ENCODE data around the gene CHST1.
A peak's percentile ranks its signal among the peaks of the same experiment; 100 is the strongest.

Gene CHST1

DNA sequence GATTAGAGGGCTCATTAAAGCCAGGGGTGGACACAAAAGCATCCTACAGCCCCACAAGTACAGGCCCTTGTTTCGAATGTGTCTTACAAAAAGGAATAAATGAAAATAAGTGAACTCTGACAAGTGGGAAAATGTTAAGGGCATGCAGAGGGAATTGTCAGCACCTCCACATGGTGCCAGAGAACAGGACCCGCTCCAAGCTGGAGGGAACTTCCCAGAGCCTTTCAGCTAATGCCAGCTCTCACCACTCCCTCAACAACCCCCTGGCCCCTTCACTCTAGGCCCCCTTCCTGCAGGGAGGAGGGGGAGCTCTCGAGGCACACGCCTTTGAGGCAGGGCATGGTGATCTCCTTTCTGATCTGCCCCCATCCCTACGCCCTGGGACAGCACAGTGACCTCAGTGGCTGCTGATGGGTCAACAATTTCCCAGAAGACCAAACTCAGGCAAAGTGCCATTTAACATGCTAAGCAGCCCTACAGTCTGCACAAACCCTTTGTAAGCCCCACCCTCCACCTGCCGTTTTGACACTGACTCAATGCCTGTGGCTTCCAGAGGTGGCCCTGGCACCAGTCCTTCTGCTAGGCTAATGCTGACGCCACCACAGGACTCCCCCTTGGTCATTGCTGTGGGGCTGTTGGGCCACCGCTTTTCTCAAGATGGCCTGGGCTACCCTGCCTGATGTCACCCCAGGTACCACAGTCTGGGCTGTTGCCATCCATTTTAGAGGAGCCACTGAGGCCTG lies 12.5 kb upstream of the CHST1 start:
- peaks cover 0 to 13% (median 0%) of the 10 kb centered on the region in 3 experiments for H3K27me3 ChIP-seq (ENCODE audit: control insufficient read depth in 3 of 3, insufficient read depth in 3 of 3, low read depth in 1 of 3, low read length in 3 of 3)
- DNase-seq (ENCODE audit: low spot score), result no peak
- no peak overlapping the region for H3K9ac ChIP-seq (ENCODE audit: low read depth, low read length, poor library complexity)
- peak overlapping the region; percentile 66 for H2AK5ac ChIP-seq (ENCODE audit: low read depth, low read length)
- no peak overlapping the region for H3K4me2 ChIP-seq (ENCODE audit: insufficient read depth, low read length, poor library complexity, severe bottlenecking)
- H2BK120ac ChIP-seq (ENCODE audit: low read depth, low read length), result peak overlapping the region; percentile 36
- H3K9me3 ChIP-seq (replicated peaks in 1 of 2; ENCODE audit: control insufficient read depth in 2 of 2, insufficient read depth in 1 of 2, low read depth in 1 of 2, low read length in 2 of 2), result no peaks in the 10 kb centered on the region
- H2BK15ac ChIP-seq (ENCODE audit: low read length), result peak overlapping the region; percentile 19
- H3K4ac ChIP-seq (ENCODE audit: low read length), result no peak overlapping the region
- peak overlapping the region; percentile 52 for H3K23ac ChIP-seq (ENCODE audit: low read depth, low read length, poor library complexity)
- H2BK12ac ChIP-seq (ENCODE audit: low read length), result peak overlapping the region; percentile 75
- H3K14ac ChIP-seq (ENCODE audit: low read length), result peak overlapping the region; percentile 39
- no peak overlapping the region for H4K8ac ChIP-seq (ENCODE audit: low read depth, low read length)
- H2BK5ac ChIP-seq (ENCODE audit: low read length), result peak overlapping the region; percentile 56
- H3K4me1 ChIP-seq (ENCODE audit: control insufficient read depth in 2 of 2, insufficient read depth in 1 of 2, low read depth in 1 of 2, low read length in 2 of 2), result peaks cover 0 to 11% of the 10 kb centered on the region in 2 donors
- no peak overlapping the region for H3K4me3 ChIP-seq (ENCODE audit: low read length in 2 of 2)
- no peak overlapping the region for H3K27ac ChIP-seq (replicated peaks; ENCODE audit: low read length)
- no peaks in the 10 kb centered on the region for H3K36me3 ChIP-seq (replicated peaks in 1 of 2; ENCODE audit: control insufficient read depth in 2 of 2, insufficient read depth in 2 of 2, low read length in 2 of 2)
- no CpG with 5 or more reads among the region's 8 CpGs for WGBS, 2 donors (ENCODE audit: extremely low coverage in 2 of 2, insufficient read length in 2 of 2, insufficient replicate concordance in 1 of 2)
- H2AFZ ChIP-seq (ENCODE audit: low read length), result no peak overlapping the region
- peak overlapping the region; percentile 40 for H3K18ac ChIP-seq (ENCODE audit: low read length)
- no peak overlapping the region for H4K91ac ChIP-seq (ENCODE audit: low read depth, low read length, poor library complexity)
- no peaks in the 10 kb centered on the region for H3K79me1 ChIP-seq (ENCODE audit: low read depth, low read length)

DNA sequence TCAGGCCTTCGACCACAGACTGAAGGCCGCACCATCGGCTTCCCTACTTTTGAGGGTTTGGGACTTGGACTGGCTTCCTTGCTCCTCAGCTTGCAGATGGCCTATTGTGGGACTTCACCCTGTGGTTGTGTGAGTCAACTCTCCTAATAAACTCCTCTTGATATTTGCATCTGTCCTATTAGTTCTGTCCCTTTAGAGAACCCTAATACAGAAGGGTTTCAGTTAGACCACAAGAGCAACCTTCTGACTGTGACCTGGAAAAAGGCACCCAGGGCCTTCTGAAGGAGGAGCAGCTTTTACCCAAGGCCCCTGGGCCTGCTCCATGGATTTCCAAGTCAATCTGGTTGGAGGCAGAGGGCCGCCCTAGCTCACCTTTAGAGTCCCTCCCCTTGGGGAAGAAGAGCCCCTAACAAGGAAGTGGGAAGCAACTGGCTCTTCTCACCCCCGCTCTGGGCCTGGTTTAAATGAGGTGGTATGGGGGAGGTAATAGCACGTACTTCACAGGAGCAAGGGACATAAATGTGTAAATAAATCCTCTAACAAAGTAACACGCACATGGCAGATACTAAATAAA lies 11.2 kb upstream of the CHST1 start:
- no peak overlapping the region for H3K9ac ChIP-seq (ENCODE audit: low read depth, low read length, poor library complexity)
- H2BK12ac ChIP-seq (ENCODE audit: low read length), result no peak overlapping the region
- no peak overlapping the region for H2AK5ac ChIP-seq (ENCODE audit: low read depth, low read length)
- H3K23ac ChIP-seq (ENCODE audit: low read depth, low read length, poor library complexity), result no peak overlapping the region
- WGBS, 2 donors (ENCODE audit: extremely low coverage in 2 of 2, insufficient read length in 2 of 2, insufficient replicate concordance in 1 of 2), result no CpG with 5 or more reads among the region's 7 CpGs
- no peak overlapping the region for H4K91ac ChIP-seq (ENCODE audit: low read depth, low read length, poor library complexity)
- H2BK120ac ChIP-seq (ENCODE audit: low read depth, low read length), result no peak overlapping the region
- no peak overlapping the region for H2BK15ac ChIP-seq (ENCODE audit: low read length)
- H4K8ac ChIP-seq (ENCODE audit: low read depth, low read length), result no peak overlapping the region
- peaks cover 0 to 11% of the 10 kb centered on the region in 2 donors for H3K4me1 ChIP-seq (ENCODE audit: control insufficient read depth in 2 of 2, insufficient read depth in 1 of 2, low read depth in 1 of 2, low read length in 2 of 2)
- H3K14ac ChIP-seq (ENCODE audit: low read length), result no peak overlapping the region
- H3K4ac ChIP-seq (ENCODE audit: low read length), result no peak overlapping the region
- H3K27me3 ChIP-seq (ENCODE audit: control insufficient read depth in 3 of 3, insufficient read depth in 3 of 3, low read depth in 1 of 3, low read length in 3 of 3), result peaks cover 0 to 11% (median 1%) of the 10 kb centered on the region in 3 experiments
- H3K9me3 ChIP-seq (replicated peaks in 1 of 2; ENCODE audit: control insufficient read depth in 2 of 2, insufficient read depth in 1 of 2, low read depth in 1 of 2, low read length in 2 of 2), result no peaks in the 10 kb centered on the region
- DNase-seq (ENCODE audit: low spot score), result no peak
- H3K18ac ChIP-seq (ENCODE audit: low read length), result no peak overlapping the region
- H2BK5ac ChIP-seq (ENCODE audit: low read length), result no peak overlapping the region
- no peak overlapping the region for H3K4me3 ChIP-seq (ENCODE audit: low read length in 2 of 2)
- no peaks in the 10 kb centered on the region for H3K36me3 ChIP-seq (replicated peaks in 1 of 2; ENCODE audit: control insufficient read depth in 2 of 2, insufficient read depth in 2 of 2, low read length in 2 of 2)
- H3K4me2 ChIP-seq (ENCODE audit: insufficient read depth, low read length, poor library complexity, severe bottlenecking), result no peak overlapping the region
- no peak overlapping the region for H2AFZ ChIP-seq (ENCODE audit: low read length)
- H3K79me1 ChIP-seq (ENCODE audit: low read depth, low read length), result no peaks in the 10 kb centered on the region
- no peak overlapping the region for H3K27ac ChIP-seq (replicated peaks; ENCODE audit: low read length)

DNA sequence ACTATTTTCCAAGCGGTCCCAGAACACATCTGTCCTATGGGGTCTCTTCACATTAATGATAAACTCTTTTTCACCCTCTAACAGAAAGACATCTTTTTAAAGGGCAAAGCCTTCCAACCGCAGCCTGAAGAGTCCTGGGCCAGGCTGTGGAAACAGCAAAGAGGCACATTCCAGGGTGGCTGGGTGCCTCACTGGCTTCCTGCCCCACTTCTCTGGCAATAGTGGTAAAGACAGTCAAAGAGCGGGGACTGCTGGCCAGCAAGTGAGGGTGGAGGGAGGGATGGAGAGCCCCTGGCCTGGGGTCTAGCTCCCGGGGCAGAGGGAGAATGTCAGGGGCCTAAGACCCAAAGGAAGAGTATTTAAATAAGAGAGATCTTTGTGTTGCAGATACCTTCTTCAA lies 10.2 kb upstream of the CHST1 start:
- DNase-seq (ENCODE audit: low spot score), result no peak
- no CpG with 5 or more reads among the region's 4 CpGs for WGBS, 2 donors (ENCODE audit: extremely low coverage in 2 of 2, insufficient read length in 2 of 2, insufficient replicate concordance in 1 of 2)
- Histone ChIP-seq H3K9me3 (replicated peaks in 1 of 2; ENCODE audit: control insufficient read depth in 2 of 2, insufficient read depth in 1 of 2, low read depth in 1 of 2, low read length in 2 of 2) (no peaks in the 10 kb centered on the region), H2BK12ac (ENCODE audit: low read length) (no peak overlapping the region), H3K79me1 (ENCODE audit: low read depth, low read length) (no peaks in the 10 kb centered on the region), H3K23ac (ENCODE audit: low read depth, low read length, poor library complexity) (no peak overlapping the region), H3K27me3 (ENCODE audit: control insufficient read depth in 3 of 3, insufficient read depth in 3 of 3, low read depth in 1 of 3, low read length in 3 of 3) (peaks cover 0 to 19% (median 1%) of the 10 kb centered on the region in 3 experiments), H3K4ac (ENCODE audit: low read length) (no peak overlapping the region), H2AFZ (ENCODE audit: low read length) (no peak overlapping the region), H3K27ac (replicated peaks; ENCODE audit: low read length) (no peak overlapping the region), H4K91ac (ENCODE audit: low read depth, low read length, poor library complexity) (no peak overlapping the region), H2AK5ac (ENCODE audit: low read depth, low read length) (no peak overlapping the region), H3K18ac (ENCODE audit: low read length) (no peak overlapping the region), H3K4me3 (ENCODE audit: low read length in 2 of 2) (no peak overlapping the region), H3K4me2 (ENCODE audit: insufficient read depth, low read length, poor library complexity, severe bottlenecking) (no peak overlapping the region), H3K4me1 (ENCODE audit: control insufficient read depth in 2 of 2, insufficient read depth in 1 of 2, low read depth in 1 of 2, low read length in 2 of 2) (peaks cover 0 to 11% of the 10 kb centered on the region in 2 donors), H2BK120ac (ENCODE audit: low read depth, low read length) (no peak overlapping the region), H4K8ac (ENCODE audit: low read depth, low read length) (no peak overlapping the region), H3K36me3 (replicated peaks in 1 of 2; ENCODE audit: control insufficient read depth in 2 of 2, insufficient read depth in 2 of 2, low read length in 2 of 2) (no peaks in the 10 kb centered on the region), H2BK15ac (ENCODE audit: low read length) (no peak overlapping the region), H3K14ac (ENCODE audit: low read length) (no peak overlapping the region), H3K9ac (ENCODE audit: low read depth, low read length, poor library complexity) (no peak overlapping the region), H2BK5ac (ENCODE audit: low read length) (peak overlapping the region; percentile 60)

DNA sequence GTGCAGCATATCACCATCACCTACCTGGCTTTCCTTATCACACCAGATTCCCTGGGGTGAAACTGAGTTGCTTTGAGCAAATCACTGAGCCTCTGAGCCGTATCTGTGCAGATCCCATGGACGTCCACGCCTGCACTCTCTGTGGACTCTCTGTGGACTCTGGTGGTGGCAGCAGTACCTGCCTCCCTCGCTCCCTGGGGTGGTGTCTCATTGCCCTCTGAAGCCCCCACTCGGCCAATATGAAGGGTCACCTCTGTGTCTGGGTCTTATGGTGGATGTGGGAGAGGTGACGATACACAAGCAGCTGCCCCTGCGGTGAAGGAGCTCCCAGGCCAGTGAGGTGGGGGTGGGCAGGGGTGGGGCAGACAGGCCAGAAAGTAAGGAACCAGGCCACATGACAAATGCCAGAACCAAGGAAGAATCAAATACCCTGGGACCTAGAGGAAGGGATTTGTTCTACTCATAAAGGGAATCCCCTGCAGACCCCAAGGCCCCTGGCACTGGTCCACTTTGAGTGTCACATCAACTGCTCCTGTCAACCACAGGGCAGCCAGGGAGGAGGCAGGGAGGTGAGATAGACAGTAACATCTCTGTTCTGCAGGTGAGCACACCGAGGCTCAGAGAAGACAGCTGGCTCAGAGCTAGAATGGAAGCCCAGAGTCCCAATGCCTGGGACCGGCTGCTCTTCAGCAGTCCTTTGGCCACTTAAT lies 9.2 kb upstream of the CHST1 start:
- H3K79me1 ChIP-seq (ENCODE audit: low read depth, low read length), result no peaks in the 10 kb centered on the region
- H3K4me1 ChIP-seq (ENCODE audit: control insufficient read depth in 2 of 2, insufficient read depth in 1 of 2, low read depth in 1 of 2, low read length in 2 of 2), result peaks cover 0 to 11% of the 10 kb centered on the region in 2 donors
- no CpG with 5 or more reads among the region's 9 CpGs for WGBS, 2 donors (ENCODE audit: extremely low coverage in 2 of 2, insufficient read length in 2 of 2, insufficient replicate concordance in 1 of 2)
- H4K91ac ChIP-seq (ENCODE audit: low read depth, low read length, poor library complexity), result no peak overlapping the region
- peak overlapping the region; percentile 65 for H2BK15ac ChIP-seq (ENCODE audit: low read length)
- H3K23ac ChIP-seq (ENCODE audit: low read depth, low read length, poor library complexity), result no peak overlapping the region
- H3K9ac ChIP-seq (ENCODE audit: low read depth, low read length, poor library complexity), result no peak overlapping the region
- H3K27me3 ChIP-seq (ENCODE audit: control insufficient read depth in 3 of 3, insufficient read depth in 3 of 3, low read depth in 1 of 3, low read length in 3 of 3), result peaks cover 0 to 24% (median 1%) of the 10 kb centered on the region in 3 experiments
- DNase-seq (ENCODE audit: low spot score), result no peak
- peak overlapping the region; percentile 60 for H2BK5ac ChIP-seq (ENCODE audit: low read length)
- H4K8ac ChIP-seq (ENCODE audit: low read depth, low read length), result no peak overlapping the region
- no peak overlapping the region for H2BK120ac ChIP-seq (ENCODE audit: low read depth, low read length)
- no peak overlapping the region for H3K4me3 ChIP-seq (ENCODE audit: low read length in 2 of 2)
- H2AK5ac ChIP-seq (ENCODE audit: low read depth, low read length), result peak overlapping the region; percentile 38
- no peak overlapping the region for H3K4me2 ChIP-seq (ENCODE audit: insufficient read depth, low read length, poor library complexity, severe bottlenecking)
- no peak overlapping the region for H3K14ac ChIP-seq (ENCODE audit: low read length)
- no peaks in the 10 kb centered on the region for H3K36me3 ChIP-seq (replicated peaks in 1 of 2; ENCODE audit: control insufficient read depth in 2 of 2, insufficient read depth in 2 of 2, low read length in 2 of 2)
- H3K9me3 ChIP-seq (replicated peaks in 1 of 2; ENCODE audit: control insufficient read depth in 2 of 2, insufficient read depth in 1 of 2, low read depth in 1 of 2, low read length in 2 of 2), result no peaks in the 10 kb centered on the region
- no peak overlapping the region for H2AFZ ChIP-seq (ENCODE audit: low read length)
- H3K18ac ChIP-seq (ENCODE audit: low read length), result peak overlapping the region; percentile 57
- H3K27ac ChIP-seq (replicated peaks; ENCODE audit: low read length), result no peak overlapping the region
- H2BK12ac ChIP-seq (ENCODE audit: low read length), result no peak overlapping the region
- no peak overlapping the region for H3K4ac ChIP-seq (ENCODE audit: low read length)
